SH-SY5Y (cell line): ENCODE results near the gene NCKIPSD.

Source experiments
- GATA2 ChIP-seq: IDR thresholded peaks from 2 replicates; pipeline ENCODE4 v1.6.1; 2011; ENCODE audit warnings: mild to moderate bottlenecking, low read depth, low read length
- GATA3 ChIP-seq: IDR thresholded peaks from 2 replicates; pipeline ENCODE4 v1.6.1; 2011; ENCODE audit warnings: low read depth, mild to moderate bottlenecking, low read length, moderate library complexity

NCKIPSD gene

DNA sequence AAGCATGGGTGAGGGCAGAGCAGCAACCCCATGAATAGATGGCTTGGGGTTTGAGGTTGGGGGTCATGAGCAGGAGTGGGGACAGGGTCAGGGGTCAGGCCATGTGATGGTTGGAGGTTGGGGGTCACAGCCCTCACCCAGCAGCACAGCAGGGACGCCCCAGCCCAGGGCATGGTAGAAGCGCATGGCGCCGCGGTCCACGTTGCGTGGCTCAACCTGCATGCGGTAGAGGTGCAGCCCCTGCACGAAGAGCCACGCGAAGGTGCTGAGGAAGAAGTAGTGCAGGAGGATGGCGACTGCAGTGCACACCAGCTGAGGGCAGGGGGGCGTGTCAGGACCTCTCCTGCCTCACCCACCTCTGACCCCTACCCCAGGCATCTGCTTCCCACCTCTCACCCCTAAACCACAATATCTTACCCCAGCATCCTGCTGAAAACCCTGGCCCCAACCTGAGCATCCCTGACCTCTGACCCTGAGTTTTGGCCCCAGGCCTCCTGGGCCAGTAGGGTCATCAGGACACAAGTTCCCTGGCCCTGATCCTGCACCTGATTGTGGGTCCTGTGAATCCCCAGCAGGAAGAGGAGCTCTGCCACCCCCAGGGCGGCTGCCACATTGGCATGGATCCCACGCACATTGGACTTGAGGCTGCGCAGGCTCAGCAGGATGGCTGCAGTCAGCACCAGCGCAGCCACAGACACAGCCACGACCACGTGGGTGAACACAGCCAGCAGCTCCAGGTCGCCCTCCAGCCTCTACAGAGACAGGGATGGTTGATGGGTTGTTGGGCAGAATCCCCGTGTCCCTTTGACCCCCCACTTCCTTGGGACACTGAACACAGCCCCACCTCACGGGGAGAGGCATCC is 40.6 kb downstream of the NCKIPSD start:
- TF ChIP-seq GATA2, result no peak

DNA sequence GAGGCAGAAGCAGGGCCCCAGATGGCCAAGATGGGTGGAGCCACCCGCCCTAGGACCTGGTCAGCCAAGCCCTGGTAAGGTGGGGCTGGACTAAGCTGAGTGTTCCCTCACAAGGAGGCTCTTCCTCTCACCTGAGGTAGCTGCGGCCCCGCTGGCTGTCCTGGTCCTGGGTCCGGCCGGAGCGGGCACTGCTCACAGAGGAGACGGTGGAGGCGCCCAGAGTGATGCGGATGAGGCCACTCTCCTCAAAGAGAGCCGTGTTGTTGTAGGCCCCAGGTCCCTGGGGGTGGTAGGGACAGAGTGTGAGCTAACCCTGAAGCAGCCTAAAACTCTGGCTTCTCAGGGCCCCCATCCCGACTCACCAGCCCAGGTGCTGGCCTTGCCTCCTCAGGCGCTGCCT is 43.1 kb downstream of the NCKIPSD start:
- no peak for TF ChIP-seq GATA2
- no peak for TF ChIP-seq GATA3

DNA sequence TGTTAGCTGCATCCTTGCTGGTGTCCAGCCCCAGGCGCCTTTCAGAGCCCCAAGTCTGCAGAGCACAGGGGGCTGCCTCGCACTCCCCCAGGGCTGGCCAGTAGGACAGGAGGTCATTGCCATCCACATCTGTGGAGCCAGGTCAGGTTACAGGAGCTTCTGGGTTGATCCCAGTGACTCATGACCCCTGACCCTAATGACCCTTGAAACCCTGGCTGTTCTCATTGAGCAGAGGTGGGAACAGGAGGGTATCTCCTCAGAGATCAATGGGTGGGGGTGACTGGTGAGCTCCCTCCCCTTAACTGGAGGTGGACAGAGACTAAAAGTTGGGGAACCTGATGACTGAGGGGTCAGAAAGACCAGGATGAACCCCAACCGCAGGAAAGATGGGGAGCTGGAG is 44.3 kb downstream of the NCKIPSD start:
- TF ChIP-seq GATA3, result no peak
- TF ChIP-seq GATA2, result no peak

DNA sequence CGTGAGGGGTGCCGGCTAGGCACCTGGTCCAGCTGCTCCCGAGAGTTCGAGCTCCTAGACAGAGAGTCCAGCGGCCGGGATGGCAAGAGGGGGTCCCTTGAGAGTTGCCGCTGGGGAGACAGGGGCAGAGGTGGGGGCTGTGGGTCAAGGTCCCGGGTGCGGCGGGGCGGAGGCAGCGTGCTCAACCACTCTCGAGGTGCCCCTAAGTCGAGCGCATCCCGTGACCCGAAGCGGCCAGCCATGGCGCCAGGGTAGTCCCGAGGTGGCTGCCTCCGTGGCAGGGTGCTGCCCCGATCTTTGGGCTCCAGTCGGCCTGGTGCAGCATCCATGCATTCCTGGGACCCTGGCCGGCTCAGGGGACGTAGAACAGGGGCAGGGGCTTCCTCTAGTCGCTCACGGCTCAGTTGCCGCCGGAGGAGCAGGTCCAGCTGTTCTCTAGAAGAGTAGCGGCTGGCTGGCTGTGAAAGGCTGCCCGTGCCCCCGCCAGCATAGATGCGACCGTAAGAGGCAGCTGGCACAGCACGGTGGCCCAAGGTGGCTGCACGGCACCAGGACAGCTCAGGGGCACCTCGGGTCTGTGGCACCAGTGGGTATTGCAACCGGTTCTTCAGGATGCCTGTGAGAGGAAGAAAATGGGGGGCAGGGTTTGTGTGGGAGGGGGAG is 45.6 kb downstream of the NCKIPSD start:
- TF ChIP-seq GATA2 (no peak), GATA3 (no peak)

DNA sequence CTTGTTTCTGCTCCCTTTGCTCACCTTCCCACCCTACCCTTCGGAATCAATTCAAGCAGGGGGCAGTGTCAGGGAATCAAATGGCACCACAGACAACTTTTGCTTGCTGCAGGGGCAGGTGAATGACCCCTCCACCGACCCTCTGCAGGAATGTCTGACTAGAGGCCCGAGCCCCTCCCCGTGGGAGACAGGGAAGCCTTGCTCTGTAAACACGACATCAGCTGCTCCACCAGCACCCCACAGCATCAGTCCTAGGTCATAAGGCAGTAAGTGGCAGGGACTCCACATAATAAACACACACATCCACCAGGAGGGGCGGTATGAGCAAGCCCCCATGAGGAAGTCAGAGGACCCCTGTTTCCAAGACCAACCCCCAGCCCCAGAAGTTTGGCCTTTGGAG is 48.4 kb downstream of the NCKIPSD start:
- no peak for TF ChIP-seq GATA3
- no peak for TF ChIP-seq GATA2

DNA sequence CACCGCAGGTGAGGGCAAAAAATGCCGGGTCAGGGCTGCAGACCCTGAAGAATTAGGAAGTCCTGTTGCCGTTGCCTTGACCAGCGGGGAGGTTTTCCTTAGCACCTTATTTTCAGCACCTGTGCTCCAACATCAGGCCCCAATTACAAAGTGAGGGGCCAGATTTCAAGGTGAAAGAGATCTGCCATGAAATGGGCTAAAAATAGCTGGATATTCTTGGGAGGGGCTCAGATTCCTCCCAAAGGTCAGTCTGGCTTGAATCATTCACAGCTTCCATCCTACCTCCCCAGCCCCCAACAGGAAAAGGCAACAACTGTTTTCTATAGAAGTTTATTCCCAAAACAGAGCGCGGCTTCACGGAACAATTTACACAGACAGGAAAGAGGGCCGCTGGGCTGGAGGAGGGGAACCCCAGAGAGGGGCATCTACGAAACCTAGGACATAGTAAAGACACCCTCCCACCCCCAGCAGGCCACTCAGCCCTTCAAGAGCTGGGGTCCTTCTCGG is 49.5 kb downstream of the NCKIPSD start:
- TF ChIP-seq GATA2 (no peak), GATA3 (no peak)

DNA sequence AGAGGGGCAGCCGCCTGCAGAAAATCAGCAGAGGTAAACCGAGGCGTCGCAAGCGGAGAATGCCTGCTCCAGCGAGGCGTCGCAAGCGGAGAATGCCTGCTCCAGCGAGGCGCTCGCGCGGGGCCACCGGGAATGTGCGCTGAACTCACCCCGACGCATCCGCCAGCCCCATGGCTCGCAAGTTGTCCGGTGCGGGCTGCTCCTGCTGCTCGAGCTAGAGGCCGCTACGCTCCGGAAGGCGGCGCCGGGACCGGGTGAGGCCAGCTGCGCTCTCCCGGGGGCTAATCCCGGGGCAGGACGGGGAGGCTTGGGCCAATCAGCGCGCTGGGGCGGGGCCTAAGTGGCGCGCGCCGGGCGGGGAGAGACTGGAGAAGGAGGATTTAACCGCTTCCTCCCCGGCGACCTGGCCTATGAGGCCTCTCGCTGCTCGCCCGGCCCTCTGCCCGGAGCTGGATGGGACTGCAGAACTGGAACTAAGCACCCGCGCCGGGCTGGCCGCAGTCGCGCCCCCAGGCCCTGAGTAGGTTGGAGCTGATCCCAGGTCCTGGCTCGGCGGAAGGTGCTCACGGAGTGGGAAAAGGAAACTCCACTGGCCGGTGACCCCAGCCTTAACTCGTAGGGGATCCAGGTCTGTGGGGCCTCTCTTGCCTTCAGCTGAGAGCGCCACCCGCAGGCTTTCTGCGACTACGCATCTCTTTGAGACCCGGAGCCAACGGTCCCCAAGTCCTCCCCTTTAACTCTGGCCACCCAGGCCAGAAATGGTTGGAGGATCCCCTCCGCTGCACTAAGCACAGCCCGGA is 50.3 kb downstream of the NCKIPSD start, which contains the start of gene SLC26A6:
Gene SLC26A6, minus strand, starts transcription at position 240 of the 800 bp plus-strand sequence. Its CDS starts 68 bp downstream, at position 172.
- no peak for TF ChIP-seq GATA3
- TF ChIP-seq GATA2, result no peak

DNA sequence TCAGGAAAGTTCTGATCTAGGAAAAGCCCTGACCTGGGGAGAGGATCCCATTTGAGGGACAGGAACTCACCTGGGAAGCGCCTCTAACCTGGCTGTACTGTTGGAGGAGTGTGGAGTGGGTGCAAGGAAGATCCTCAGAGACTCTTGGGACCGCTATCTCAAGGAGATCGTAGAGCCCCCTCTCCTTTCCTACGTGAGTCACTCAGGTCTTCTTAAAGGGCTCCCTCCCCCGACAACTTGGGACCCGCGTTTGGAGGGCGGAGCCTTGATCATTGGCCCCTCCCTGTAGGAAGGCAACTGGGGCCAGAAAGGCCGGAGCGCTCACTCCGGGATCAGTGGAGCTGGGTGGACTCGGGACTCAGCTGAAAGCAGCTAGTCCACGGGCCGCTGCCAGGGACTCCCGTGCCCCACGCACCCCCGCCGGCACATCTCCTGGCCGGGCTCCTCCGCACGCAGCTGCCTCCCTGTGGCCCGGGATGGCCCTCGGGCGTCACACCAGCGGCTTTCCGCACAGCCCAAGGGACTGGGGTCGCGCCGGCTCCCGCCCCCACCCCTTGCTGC is 51.0 kb downstream of the NCKIPSD start:
- TF ChIP-seq GATA3, result no peak
- no peak for TF ChIP-seq GATA2

DNA sequence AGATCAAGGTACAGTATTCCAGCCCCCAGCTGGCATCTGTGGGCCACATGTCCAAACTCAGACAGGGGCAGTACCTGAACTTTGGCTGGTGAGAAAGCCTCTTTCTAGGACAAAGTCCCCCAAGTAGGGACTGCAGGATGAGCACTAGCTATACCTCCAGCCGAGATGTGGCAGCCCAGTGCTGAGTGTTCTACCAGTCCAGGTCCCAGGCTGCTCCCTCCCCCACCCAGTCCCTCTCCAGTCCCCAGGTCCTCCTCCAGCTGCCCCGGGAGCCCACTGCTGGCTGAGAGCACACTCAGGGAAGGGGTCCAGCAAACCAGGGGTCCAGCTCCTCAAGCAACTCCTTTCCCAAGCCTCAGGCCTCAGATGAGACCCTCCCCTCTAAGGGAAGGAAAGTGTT is 52.0 kb downstream of the NCKIPSD start:
- no peak for TF ChIP-seq GATA3
- no peak for TF ChIP-seq GATA2

DNA sequence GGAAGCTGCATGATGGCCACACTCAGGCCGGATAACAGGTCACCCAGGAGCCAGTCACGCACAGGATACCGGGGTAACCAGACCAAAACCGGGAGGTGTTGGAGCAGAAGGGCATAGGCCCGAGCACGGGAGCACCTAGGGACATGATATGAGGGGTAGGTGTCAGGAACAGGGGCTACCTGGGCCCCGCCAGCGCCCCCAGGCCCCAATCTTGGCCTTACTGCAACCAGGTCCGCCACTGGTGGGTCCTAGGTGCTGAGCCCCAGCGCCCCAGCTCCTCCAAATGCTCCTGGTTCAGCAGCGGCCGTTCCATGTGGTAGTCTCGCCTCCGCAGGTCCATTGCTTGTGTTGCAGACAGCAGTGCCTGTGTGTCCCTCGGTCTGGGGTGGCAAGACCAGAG is 52.5 kb downstream of the NCKIPSD start:
- TF ChIP-seq GATA3 (no peak), GATA2 (no peak)

DNA sequence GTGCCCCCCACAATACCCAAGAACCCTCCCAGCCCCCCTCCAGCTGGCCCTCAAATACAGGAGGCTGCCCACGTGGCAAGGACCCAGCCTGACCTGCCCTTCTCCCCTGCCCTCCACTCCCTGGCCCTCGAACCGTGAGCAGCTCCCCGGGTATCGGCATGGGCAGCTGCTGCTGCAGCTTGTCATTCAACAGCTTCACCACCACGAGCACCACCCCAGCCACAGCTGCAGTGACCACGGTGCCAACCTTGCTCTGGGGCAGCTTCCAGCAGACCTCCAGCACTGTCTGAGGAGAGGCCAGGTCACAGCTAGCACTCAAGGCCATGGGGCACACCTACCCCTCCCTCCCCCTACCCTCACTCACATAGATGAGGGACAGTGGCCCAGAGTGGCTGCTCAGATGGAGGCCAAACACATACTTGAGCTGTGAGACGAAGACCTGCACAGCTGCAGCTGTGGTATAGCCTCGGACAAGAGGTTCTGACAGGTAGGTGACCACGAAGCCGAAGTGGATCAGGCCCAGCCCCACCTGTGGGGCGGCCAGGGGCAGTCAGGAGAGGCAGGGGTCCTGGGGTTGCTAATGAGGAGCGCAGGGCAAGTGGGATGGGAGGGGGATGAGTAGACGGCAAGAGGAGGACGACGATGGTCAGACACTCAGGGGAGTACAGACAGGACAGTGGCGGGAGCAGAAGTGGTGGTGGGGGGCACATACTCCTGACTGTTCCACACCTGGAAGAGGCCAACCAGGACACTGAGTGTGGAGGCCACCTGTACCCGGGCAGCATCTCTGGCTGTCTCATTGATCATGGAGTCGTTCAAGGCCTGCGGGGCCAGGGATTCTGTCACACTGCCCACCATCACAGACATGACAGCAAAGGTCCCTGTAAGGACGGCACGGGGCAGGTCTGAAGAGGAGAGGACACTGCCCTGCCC is 53.9 kb downstream of the NCKIPSD start:
- TF ChIP-seq GATA3 (no peak), GATA2 (no peak)

DNA sequence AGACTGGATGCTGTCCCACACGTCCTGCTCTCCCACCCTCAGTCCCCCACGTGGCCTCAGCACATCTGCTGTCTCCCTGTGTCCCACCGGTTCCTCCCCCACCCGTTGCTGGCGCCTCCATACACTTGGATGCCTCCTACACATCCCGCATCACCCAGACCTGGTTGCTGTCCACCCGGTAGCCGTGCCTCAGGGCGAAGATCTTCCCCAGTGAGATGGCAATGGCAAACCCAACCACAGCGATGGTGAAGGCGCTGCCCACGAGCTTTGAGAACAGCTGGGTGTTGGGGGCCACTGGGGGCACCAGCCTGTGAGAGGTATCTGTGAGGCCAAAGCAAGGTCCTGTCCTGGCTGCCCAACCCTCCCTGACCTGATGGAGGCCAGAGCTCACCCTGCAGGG is 54.9 kb downstream of the NCKIPSD start:
- TF ChIP-seq GATA2 (no peak), GATA3 (no peak)

DNA sequence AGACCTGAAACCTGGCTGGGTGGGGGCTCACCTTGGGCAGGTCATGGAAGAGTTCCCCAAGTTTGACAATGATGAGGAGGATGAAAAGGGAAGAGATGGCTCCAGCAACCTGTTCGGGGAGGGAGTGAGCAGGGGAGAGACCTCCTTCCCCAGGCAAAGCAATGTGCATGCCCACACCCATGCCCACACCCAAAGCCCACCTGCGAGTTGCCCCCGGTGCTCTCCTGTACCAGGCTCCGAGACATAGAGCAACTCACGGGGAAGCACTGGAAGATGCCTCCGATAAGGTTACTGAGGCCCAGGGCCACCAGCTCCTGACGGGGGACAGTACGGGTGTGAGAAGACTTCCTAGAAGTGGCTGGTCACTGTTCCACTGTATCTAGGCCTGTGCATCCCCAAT is 55.3 kb downstream of the NCKIPSD start:
- no peak for TF ChIP-seq GATA3
- no peak for TF ChIP-seq GATA2

DNA sequence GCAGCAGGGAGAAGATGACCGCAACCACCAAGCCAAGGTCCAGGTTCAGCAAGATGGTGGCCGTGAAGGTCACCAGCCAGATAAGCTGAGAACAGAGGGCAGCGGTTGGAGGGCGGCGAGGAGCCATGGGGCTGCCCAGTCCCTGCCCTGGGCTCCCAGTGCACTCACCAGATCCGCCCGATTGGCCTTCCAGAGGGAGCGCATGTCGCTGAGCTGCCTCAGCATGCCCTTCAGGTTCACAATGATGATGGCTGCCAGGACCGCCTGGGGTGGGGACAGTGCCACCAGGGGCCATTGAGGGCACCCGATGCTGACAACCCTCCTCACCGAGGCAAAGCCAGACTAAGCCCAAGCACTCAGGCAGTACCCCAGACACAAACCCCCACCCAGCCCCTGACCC is 55.8 kb downstream of the NCKIPSD start:
- TF ChIP-seq GATA2, result no peak
- TF ChIP-seq GATA3, result no peak
